HCT116 (cell line): Measurements from ENCODE around the gene FGGY. TPM values are rescaled to one million over a fixed set of nuclear protein-coding genes. Genes with fewer than 3 reads are reported as not detected.

ENCODE experiments used
- ATAC-seq: fragments of 200-7000 bp; cut with Tn5 transposase; 2 replicates; pipeline ENCODE4 v1.9.1; 2020; ENCODE audit warnings: mild to moderate bottlenecking, moderate library complexity
- BruUV-seq: library from RNA; stranded (reverse); fragments of 400-500 nt; replicated peaks from 2 replicates; lab custom pipeline; 2021; lab: Mats Ljungman, UMichigan
- CTCF ChIA-PET: fragments of 300-600 bp; sonication (Branson Sonifier 250); formaldehyde crosslinking; loops from one replicate; lab custom pipeline; 2021; ENCODE audit warnings: antibody characterized with exemption; lab: Charles Lee
- POLR2A ChIA-PET: fragments of 300-600, 350-600 bp; sonication (Branson Sonifier 250); formaldehyde crosslinking; loops from one replicate; lab custom pipeline; 2021; ENCODE audit warnings: antibody characterized with exemption; lab: Charles Lee
- RAD21 ChIA-PET, 2 experiments: fragments of 300-600 bp; sonication (Branson Sonifier 250); formaldehyde crosslinking; loops; one replicate each; lab custom pipeline; 2023; ENCODE audit warnings: low total read pairs in 2 of 2; ENCODE audit not compliant: uncharacterized antibody in 2 of 2, unreplicated experiment in 2 of 2, low non-redundant PET in 1 of 2; lab: Charles Lee
- DNase-seq: peaks from one replicate; pipeline ENCODE4 v3.0.0-alpha.2; 2010; ENCODE audit warnings: low read depth, low spot score
- H2AFZ ChIP-seq: fragments of 200-600 bp; shearing (Covaris generic), sonication (generic); 2 replicates; pipeline ENCODE4 v1.6.1; 2017; ENCODE audit warnings: low read depth, mixed run types, mixed read lengths, antibody characterized with exemption, low read length; ENCODE audit not compliant: poor library complexity, severe bottlenecking
- H3K27ac ChIP-seq: 2 replicates; pipeline ENCODE4 v1.5.1; 2012; ENCODE audit warnings: low read depth, low read length
- H3K27me3 ChIP-seq: fragments of 200-600 bp; sonication (generic); 2 replicates; pipeline ENCODE4 v1.6.1; 2016; ENCODE audit warnings: mixed run types, low read length, mixed read lengths; ENCODE audit not compliant: insufficient read depth
- H3K36me3 ChIP-seq, 2 experiments: fragments of 200-500 bp in 1 of 2; fragments of 200-600 bp in 1 of 2; sonication (Bioruptor generic) in 1 of 2; sonication (generic) in 1 of 2; 2 replicates each; pipeline versions ENCODE4 v1.5.1 to v1.6.1; 2014 to 2016; ENCODE audit warnings: low read length in 2 of 2, inconsistent platforms in 1 of 2, mixed read lengths in 1 of 2, mixed run types in 1 of 2; ENCODE audit not compliant: insufficient read depth in 2 of 2, control insufficient read depth in 1 of 2
- H3K4me1 ChIP-seq, 2 experiments: fragments of 200-600 bp in 1 of 2; sonication (generic) in 1 of 2; 2 replicates each; pipeline versions ENCODE4 v1.5.1 to v1.6.1; 2012 to 2017; ENCODE audit warnings: low read length in 2 of 2, inconsistent platforms in 1 of 2, mild to moderate bottlenecking in 1 of 2, mixed read lengths in 1 of 2, mixed run types in 1 of 2, moderate library complexity in 1 of 2; ENCODE audit not compliant: insufficient read depth in 2 of 2, control insufficient read depth in 1 of 2
- H3K4me2 ChIP-seq: fragments of 200-600 bp; sonication (generic); 2 replicates; pipeline ENCODE4 v1.6.1; 2017; ENCODE audit warnings: mixed run types, low read length, mixed read lengths
- H3K4me3 ChIP-seq, 2 experiments: fragments of 200-600 bp in 1 of 2; sonication (generic) in 1 of 2; replicated peaks in 1 of 2; 2 replicates each; pipeline ENCODE4 v1.5.1; 2011 to 2016; ENCODE audit warnings: low read length in 2 of 2, control low read depth in 1 of 2, low read depth in 1 of 2, mild to moderate bottlenecking in 1 of 2, mixed read lengths in 1 of 2, mixed run types in 1 of 2
- H3K79me2 ChIP-seq: fragments of 200-600 bp; sonication (generic); 2 replicates; pipeline ENCODE4 v1.6.1; 2017; ENCODE audit warnings: mild to moderate bottlenecking, mixed run types, low read length, moderate library complexity, mixed read lengths; ENCODE audit not compliant: insufficient read depth
- H3K9ac ChIP-seq: fragments of 200-600 bp; sonication (generic); 2 replicates; pipeline ENCODE4 v1.6.1; 2016; ENCODE audit warnings: low read length, mixed read lengths
- H3K9me2 ChIP-seq: fragments of 200-600 bp; sonication (generic), shearing (Covaris generic); 2 replicates; pipeline ENCODE4 v1.6.1; 2017; ENCODE audit warnings: mixed run types, mild to moderate bottlenecking, moderate library complexity; ENCODE audit not compliant: insufficient read depth
- H3K9me3 ChIP-seq, 2 experiments: fragments of 200-500 bp in 1 of 2; fragments of 200-600 bp in 1 of 2; sonication (Bioruptor generic) in 1 of 2; sonication (generic) in 1 of 2; 2 replicates each; pipeline ENCODE4 v1.6.1; 2014 to 2017; ENCODE audit warnings: low read length in 2 of 2, mixed read lengths in 2 of 2, inconsistent platforms in 1 of 2, low read depth in 1 of 2, mild to moderate bottlenecking in 1 of 2, mixed run types in 1 of 2, moderate library complexity in 1 of 2; ENCODE audit not compliant: control insufficient read depth in 1 of 2, insufficient read depth in 1 of 2
- H4K20me1 ChIP-seq: fragments of 200-600 bp; sonication (generic), shearing (Covaris generic); 2 replicates; pipeline ENCODE4 v1.6.1; 2017; ENCODE audit warnings: mixed run types, mild to moderate bottlenecking, moderate library complexity; ENCODE audit not compliant: insufficient read depth
- ELF1 ChIP-seq: IDR thresholded peaks from 2 replicates; pipeline ENCODE4 v1.6.1; 2012; ENCODE audit warnings: low read depth, borderline replicate concordance
- EZH2 ChIP-seq: fragments of 200-600 bp; sonication (generic); IDR thresholded peaks from 2 replicates; pipeline ENCODE4 v1.6.1; 2017; ENCODE audit warnings: antibody characterized with exemption, mixed run types
- EZH2phosphoT487 ChIP-seq: fragments of 200-600 bp; IDR thresholded peaks from 2 replicates; pipeline ENCODE4 v1.6.1; 2018; ENCODE audit warnings: antibody characterized with exemption, borderline replicate concordance
- POLR2A ChIP-seq: IDR thresholded peaks from 2 replicates; pipeline ENCODE4 v1.7.0; 2011; ENCODE audit warnings: borderline replicate concordance; ENCODE audit not compliant: insufficient read depth, insufficient read length; ENCODE audit errors: extremely low read depth
- POLR2AphosphoS5 ChIP-seq: IDR thresholded peaks from 2 replicates; pipeline ENCODE4 v1.6.1; 2011; ENCODE audit warnings: mild to moderate bottlenecking, low read depth, low read length, moderate library complexity
- RAD21 ChIP-seq: IDR thresholded peaks from 2 replicates; pipeline ENCODE4 v1.6.1; 2012; ENCODE audit warnings: low read depth, mild to moderate bottlenecking
- SRF ChIP-seq: IDR thresholded peaks from 2 replicates; pipeline ENCODE4 v1.6.1; 2012; ENCODE audit warnings: low read depth
- ZNF274 ChIP-seq: fragments of 200-500 bp; sonication (Bioruptor generic); IDR thresholded peaks from 2 replicates; pipeline ENCODE4 v1.6.1; 2014; ENCODE audit warnings: mild to moderate bottlenecking, low read depth, low read length, inconsistent platforms
- intact Hi-C: fragments of 100-400 bp; cut with micrococcal nuclease; formaldehyde crosslinking; loops from 2 replicates; pipeline ENCODE4 v1.10.0; 2022
- total RNA-seq: library from RNA; stranded (reverse); gene quantifications from one replicate; pipeline ENCODE4 v1.2.1, GENCODE V29; 2021; ENCODE audit not compliant: unreplicated experiment
- TF ChIP-seq, protein P1 (sequence below): IDR thresholded peaks from 2 replicates; pipeline ENCODE4 v1.6.1; 2012
- TF ChIP-seq, protein P2 (sequence below): IDR thresholded peaks from 2 replicates; pipeline ENCODE4 v1.6.1; 2012
- TF ChIP-seq, protein P3 (sequence below): IDR thresholded peaks from 2 replicates; pipeline ENCODE4 v1.6.1; 2012; ENCODE audit warnings: low read depth
- TF ChIP-seq, protein P4 (sequence below): IDR thresholded peaks from 2 replicates; pipeline ENCODE4 v1.6.1; 2011; ENCODE audit warnings: mild to moderate bottlenecking, low read length, moderate library complexity; ENCODE audit not compliant: insufficient replicate concordance; ENCODE audit errors: extremely low read depth

The FGGY gene
- total RNA-seq, 1 experiment from 2014 or later: 10.6 TPM

DNA sequence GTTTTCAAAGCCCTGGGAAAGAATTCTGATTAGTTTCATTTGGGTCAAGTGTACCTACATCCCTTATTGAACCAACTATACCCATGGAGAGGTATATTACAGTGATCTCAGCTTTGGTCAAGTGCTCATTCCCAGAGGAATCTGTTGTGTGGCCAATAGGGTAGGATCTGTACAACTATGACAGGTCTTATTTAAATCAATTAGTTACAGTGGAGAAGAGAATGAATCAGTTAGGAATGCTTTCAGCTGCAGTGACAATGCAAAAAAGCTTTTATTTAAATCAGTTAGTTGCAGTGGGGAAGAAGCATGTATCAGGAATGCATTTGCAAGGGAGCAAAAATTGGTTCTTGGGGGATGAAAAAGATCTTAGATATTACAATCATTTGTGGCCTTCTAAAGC is 119.0 kb downstream of the FGGY start (continued):
- TF ChIP-seq, protein P1, sequence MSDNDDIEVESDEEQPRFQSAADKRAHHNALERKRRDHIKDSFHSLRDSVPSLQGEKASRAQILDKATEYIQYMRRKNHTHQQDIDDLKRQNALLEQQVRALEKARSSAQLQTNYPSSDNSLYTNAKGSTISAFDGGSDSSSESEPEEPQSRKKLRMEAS: no peak
- no peak for TF ChIP-seq RAD21
- no peak for TF ChIP-seq ELF1
- TF ChIP-seq, protein P2, sequence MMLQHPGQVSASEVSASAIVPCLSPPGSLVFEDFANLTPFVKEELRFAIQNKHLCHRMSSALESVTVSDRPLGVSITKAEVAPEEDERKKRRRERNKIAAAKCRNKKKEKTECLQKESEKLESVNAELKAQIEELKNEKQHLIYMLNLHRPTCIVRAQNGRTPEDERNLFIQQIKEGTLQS: no peak
- TF ChIP-seq, protein P3, sequence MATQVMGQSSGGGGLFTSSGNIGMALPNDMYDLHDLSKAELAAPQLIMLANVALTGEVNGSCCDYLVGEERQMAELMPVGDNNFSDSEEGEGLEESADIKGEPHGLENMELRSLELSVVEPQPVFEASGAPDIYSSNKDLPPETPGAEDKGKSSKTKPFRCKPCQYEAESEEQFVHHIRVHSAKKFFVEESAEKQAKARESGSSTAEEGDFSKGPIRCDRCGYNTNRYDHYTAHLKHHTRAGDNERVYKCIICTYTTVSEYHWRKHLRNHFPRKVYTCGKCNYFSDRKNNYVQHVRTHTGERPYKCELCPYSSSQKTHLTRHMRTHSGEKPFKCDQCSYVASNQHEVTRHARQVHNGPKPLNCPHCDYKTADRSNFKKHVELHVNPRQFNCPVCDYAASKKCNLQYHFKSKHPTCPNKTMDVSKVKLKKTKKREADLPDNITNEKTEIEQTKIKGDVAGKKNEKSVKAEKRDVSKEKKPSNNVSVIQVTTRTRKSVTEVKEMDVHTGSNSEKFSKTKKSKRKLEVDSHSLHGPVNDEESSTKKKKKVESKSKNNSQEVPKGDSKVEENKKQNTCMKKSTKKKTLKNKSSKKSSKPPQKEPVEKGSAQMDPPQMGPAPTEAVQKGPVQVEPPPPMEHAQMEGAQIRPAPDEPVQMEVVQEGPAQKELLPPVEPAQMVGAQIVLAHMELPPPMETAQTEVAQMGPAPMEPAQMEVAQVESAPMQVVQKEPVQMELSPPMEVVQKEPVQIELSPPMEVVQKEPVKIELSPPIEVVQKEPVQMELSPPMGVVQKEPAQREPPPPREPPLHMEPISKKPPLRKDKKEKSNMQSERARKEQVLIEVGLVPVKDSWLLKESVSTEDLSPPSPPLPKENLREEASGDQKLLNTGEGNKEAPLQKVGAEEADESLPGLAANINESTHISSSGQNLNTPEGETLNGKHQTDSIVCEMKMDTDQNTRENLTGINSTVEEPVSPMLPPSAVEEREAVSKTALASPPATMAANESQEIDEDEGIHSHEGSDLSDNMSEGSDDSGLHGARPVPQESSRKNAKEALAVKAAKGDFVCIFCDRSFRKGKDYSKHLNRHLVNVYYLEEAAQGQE: no peak

DNA sequence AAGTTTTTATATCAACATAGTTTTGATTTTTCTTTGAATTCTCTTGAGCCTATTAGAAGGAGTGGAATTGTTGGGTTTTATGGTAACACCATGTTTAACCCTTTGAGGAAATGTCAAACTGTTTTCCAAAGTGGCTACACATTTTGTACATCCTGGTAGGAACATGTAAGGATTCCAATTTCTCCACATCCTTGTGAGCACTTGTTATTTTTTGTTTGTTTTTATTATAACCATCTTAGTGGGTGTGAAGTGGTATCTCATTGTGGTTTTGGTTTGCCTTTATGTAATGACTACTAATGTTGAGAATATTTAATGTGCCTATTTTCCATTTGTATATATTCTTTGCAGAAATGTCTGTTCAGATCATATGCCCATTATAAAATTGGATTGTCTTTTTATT is 120.5 kb downstream of the FGGY start:
- no peak for DNase-seq
- intact Hi-C loops: no loop called here
- H3K27me3 ChIP-seq: no peaks in the 10 kb centered on the region
- no TSS peak for BruUV-seq
- POLR2A ChIA-PET: no interaction called here
- no peak overlapping the region for H3K27ac ChIP-seq
- no peaks in the 10 kb centered on the region for H3K4me1 ChIP-seq
- H3K4me2 ChIP-seq: no peak overlapping the region
- CTCF ChIA-PET: no interaction called here
- H3K4me3 ChIP-seq: no peak overlapping the region
- no peaks in the 10 kb centered on the region for H3K9me2 ChIP-seq
- no peaks in the 10 kb centered on the region for H4K20me1 ChIP-seq
- H2AFZ ChIP-seq: no peak overlapping the region
- RAD21 ChIA-PET: no interaction called here
- no peak for ATAC-seq
- H3K79me2 ChIP-seq: no peaks in the 10 kb centered on the region
- no peaks in the 10 kb centered on the region for H3K36me3 ChIP-seq
- no peak overlapping the region for H3K9ac ChIP-seq
- no peaks in the 10 kb centered on the region for H3K9me3 ChIP-seq
- TF ChIP-seq EZH2 (no peak), POLR2A (no peak), POLR2AphosphoS5 (no peak), SRF (no peak), EZH2phosphoT487 (no peak), ZNF274 (no peak)
- TF ChIP-seq, protein P4, sequence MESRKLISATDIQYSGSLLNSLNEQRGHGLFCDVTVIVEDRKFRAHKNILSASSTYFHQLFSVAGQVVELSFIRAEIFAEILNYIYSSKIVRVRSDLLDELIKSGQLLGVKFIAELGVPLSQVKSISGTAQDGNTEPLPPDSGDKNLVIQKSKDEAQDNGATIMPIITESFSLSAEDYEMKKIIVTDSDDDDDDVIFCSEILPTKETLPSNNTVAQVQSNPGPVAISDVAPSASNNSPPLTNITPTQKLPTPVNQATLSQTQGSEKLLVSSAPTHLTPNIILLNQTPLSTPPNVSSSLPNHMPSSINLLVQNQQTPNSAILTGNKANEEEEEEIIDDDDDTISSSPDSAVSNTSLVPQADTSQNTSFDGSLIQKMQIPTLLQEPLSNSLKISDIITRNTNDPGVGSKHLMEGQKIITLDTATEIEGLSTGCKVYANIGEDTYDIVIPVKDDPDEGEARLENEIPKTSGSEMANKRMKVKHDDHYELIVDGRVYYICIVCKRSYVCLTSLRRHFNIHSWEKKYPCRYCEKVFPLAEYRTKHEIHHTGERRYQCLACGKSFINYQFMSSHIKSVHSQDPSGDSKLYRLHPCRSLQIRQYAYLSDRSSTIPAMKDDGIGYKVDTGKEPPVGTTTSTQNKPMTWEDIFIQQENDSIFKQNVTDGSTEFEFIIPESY: no peak
- TF ChIP-seq, protein P1: no peak
- TF ChIP-seq, protein P3: no peak
